HuH-7.5 (cell line): ENCODE measurements around the gene GLT1D1.
"Not testable (repeated sequence)": the region's sequence is repeated elsewhere in the genome, so short reads cannot be mapped to it uniquely, and the experiment has no call there.

Source experiments
- DNase-seq: peaks from one replicate; pipeline ENCODE4 v3.0.0; 2011; ENCODE audit warnings: low spot score

Gene GLT1D1

DNA sequence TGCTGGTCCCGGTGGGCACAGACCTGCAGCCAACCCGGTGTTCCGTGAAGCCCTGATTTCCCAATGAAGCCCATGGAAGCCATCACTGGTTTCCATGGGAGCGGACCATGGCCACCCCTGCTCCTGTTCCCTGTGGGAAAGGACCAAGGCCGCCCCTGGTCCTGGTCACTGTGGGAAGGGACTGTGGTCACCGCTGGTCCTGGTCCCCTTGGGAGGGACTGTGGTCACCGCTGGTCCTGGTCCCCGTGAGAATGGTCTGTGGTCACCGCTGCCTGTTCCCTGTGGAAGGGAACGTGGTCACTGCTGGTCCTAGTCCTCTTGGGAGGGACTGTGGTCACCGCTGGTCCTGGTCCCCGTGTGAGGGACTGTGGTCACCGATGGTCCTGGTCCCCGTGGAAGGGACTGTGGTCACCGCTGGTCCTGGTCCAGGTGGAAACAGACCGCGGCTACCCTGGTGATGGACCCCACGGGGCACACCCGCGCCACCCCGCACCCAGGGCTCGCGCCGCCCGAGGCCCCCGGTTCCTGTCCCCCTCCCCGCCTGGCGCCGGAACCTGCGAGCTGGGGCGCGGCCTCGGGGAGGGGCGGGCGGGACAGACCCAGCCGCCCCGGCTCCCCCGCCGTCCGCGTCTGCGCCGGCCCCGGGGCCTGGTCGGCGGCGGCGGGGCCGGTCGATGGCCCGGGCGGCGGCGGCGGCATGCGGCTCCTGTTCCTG is at the start of gene GLT1D1:
Gene GLT1D1, plus strand, starts transcription at position 594 of the 715 bp plus-strand sequence. Its CDS starts 104 bp downstream, at position 698.
- no peak for DNase-seq

DNA sequence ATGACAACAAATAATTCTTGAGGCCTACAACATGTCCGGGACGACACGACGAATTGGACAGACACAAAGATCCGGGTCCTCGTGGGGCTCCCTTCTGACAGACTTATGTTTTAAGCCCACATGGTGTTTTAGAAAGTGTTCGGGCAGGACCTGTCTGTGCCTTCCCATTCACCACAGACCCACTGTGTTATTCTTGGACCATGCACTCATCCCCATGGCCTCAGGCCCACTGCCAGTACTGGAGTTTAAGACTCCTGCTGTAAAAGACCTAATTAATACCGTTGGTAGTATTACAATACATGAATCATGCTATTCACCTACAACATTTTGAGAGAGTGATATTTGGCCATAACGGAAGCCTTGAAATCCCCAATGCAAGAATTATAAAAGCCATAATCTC is 49.5 kb upstream of the GLT1D1 start:
- DNase-seq: no peak

DNA sequence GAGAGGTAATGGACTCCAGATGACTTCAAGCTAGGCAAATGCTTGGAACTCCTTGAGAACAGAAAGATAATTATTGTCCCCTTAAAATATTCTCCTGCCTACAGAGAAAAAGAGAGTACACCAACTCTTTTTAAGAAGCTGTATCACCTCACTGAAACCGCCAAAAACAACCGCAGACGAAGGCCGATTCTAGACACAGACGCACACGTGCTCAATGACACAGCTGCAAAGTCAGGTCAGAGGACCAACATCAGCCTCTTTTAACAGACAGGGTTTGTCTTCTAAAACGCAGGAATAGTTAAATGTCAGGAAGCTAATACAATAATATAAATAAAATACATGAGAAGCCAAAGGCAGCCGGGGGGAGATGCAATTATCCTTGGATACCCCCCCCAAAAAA is 48.5 kb upstream of the GLT1D1 start:
- no peak for DNase-seq

DNA sequence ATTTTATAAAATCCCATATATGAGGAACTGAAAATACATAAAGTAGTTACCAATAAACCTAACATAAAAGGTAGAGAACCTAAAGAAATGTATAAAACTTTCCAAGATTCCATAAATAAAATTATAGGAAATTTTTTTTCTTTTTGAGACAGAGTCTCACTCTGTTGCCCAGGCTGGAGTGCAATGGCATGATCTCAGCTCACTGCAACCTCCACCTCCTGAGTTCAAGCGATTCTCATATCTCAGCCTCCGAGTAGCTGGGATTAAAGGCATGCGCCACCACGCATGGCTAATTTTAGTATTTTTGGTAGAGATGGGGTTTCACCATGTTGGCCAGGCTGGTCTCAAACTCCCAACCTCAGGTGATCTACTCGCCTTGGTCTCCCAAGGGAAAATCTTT is 47.9 kb upstream of the GLT1D1 start:
- not testable (repeated sequence) for DNase-seq

DNA sequence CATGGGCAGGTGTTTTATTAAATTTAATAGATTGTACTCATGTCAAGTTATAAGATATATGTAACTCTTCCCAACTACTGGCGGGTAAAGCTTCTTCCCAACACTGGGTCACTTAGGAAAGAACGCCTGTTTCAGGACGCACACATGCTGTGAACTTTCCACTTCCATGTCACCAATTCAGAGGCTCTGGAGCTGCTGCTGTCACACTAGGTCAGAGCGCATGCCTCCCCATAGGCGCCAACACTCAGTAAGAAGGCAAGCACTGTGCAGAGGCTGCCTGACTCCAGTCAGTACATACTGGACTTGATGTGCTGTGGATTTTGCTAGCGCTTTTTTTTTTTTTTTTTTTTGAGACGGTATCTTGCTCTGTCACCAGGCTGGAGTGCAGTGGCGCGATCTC is 46.7 kb upstream of the GLT1D1 start:
- no peak for DNase-seq

DNA sequence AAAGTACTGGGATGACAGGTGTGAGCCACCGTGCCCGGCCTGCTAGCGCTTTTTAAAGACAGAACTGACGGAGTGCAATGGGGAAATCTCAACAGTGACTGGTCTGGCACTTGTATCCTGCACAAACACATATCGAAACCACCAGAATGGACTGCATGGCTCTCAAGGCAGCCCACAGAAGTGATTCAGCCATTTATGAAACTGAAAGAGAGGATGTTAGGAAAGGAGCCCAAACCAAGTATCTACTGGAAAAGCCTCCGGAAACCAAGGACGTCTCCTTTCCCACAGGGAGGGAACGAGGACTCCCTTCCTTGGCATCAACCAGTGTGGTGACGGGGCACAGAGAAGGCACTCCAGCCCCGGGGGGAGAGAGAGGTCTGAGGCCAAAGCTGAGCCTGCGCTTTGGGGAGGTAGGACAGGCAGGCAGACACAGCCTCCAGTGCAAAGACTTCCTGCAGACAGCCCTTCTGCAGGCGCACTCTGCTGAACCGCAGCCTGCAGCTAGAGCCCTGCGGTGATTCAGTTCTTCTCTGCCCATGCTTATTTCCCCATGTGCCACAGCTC is 46.0 kb upstream of the GLT1D1 start:
- DNase-seq: no peak

DNA sequence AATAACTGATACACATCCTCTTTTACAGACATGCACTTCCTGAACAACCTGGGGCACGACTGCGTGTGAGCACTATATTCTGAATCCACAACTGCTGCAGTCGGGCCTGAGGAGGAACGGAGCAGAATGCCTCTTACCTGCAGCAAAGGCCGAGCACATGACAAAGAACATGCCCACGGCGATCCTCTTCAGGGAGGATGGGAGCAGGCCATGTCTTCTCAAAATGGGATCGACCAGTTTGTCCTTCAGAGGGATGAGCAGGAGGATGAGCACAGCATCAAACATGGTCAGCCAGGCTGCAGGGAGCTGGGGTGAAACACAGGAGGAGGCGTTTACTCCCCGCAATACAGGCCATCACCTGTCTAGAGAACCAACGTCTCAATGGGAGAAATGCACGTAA is 44.6 kb upstream of the GLT1D1 start:
- DNase-seq: no peak

DNA sequence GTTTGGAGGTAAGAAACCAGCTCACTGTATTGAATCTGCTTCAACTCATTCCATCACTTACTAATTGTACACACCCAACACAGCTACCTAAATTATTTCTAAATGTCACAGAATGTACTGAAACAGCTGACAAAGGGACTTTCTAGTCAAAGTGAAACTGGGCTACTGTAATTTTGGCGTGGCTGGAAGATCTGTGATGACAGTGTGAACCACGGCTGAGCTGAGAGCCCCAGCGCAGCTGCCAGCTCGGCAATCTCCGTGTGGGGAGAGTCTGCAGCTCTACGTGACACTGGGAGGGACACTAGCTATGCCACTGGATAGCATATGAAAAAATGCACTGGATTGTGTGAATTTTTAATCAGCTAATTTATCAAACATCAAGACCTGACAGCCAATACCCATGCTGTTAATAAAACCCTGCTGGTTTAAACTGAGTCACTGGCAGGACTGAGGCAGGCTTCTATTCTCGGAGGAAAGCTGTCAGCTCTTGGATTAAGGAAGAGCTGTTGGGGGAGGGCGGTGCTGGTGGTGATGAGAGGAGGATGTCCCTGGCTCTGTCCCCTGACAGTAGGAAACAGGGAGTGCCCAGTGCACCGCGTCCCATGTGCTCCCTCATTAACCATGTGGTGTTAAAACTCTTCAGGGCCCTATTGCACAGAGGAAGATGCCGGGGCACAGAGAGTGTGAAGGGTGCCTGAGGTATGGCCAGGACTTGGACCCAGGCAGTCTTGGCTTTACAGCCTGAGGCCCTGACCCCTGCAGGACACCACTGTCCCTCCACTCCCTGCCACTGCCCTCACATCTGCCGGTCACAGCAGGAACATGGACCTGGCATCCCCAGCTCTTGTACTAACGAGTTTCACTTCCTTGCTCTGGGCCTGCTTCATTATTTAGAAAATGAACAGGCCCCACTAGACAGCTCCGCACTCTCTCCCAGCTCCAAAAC is 42.8 kb upstream of the GLT1D1 start:
- DNase-seq: no peak

DNA sequence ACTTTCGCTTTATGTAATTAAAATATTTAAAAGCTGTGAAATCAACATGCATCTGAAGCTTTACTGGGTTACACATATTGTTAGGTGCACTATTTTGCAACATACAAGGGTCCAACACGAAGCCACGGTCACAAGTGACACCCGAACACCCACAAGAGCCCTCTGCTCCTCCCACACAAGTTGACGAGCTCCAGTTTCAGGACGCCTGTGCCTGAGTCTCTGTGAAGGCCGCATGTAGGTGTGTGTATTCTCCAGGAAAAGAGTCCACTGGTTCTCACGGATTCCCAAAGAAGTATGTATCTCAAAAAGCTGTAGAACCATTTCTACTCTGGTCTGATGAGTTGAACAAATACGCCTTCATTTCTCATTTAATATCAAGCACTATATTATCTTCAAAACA is 41.5 kb upstream of the GLT1D1 start:
- DNase-seq: no peak

DNA sequence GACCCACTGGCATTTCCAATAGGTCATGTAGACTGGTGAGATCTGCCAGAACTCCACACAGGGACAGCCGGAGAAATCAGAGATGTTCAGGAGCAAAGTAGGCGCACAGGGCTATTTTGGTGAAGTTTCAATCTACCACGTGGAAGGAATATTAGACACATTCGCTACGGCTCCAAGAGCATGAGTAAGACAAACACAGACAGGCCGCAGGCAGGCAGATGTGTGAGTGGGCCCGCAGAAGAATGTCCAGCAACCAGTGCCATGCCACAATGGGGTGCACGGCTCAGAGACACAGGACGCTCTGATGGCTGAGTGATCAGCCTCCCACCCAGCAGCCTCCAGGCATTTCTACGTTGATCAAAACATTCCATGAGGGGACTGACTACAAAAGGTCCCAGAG is 39.9 kb upstream of the GLT1D1 start:
- DNase-seq: no peak

DNA sequence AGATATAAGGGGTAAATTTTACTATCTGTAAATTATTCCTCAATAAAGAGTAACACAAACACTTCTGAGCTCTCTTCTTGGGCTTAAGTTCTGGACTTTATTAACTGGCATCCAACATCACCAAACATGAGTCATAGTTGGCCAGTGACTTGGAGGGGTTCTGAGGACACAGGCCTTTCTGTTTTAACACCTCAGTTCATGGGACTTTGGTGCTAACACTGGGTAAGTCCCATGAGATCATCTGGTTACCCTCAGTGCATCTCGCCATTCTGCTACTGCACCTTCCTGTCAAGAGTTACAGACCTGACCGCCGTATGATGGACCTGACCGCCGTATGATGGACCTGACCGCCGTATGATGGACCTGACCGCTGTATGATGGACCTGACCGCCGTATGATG is 39.4 kb upstream of the GLT1D1 start:
- no peak for DNase-seq

DNA sequence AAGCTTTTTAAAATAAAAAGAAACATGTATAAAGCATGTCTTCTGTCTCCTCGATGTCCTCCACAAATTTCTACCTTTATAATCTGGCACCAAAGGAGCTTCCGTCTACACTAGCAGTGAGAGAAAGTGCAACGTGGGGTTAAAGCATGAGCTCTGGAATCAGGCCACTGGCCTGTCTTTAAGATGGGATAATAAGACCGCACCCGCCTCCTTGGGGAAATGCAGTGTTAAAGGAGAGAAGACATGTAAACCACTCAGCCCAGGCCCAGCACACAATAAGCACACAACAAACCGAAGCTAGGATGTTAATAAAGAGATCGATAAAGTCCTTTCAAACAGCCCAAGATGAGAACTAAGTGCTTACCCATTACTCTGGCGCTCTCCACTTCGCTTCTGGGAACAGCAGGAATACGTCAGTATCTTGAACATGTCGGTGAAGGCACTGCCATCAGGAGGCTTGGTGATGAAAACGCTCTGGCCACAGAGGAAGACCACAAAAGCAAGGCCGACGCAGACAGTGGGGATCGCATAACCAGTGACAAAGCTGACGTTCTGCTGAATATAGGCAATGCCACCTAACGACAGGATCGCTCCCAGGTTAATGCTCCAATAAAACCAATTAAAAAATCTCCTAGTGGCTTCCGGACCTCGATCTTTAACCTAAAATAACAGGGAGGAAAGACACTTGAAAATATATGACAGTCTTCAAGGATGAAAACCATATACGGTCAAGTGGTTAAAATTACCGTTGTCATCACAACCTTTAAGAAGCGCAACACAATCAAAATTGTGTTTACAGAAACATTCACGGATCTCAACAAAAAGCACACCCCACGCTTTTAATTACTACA is 38.6 kb upstream of the GLT1D1 start:
- no peak for DNase-seq

DNA sequence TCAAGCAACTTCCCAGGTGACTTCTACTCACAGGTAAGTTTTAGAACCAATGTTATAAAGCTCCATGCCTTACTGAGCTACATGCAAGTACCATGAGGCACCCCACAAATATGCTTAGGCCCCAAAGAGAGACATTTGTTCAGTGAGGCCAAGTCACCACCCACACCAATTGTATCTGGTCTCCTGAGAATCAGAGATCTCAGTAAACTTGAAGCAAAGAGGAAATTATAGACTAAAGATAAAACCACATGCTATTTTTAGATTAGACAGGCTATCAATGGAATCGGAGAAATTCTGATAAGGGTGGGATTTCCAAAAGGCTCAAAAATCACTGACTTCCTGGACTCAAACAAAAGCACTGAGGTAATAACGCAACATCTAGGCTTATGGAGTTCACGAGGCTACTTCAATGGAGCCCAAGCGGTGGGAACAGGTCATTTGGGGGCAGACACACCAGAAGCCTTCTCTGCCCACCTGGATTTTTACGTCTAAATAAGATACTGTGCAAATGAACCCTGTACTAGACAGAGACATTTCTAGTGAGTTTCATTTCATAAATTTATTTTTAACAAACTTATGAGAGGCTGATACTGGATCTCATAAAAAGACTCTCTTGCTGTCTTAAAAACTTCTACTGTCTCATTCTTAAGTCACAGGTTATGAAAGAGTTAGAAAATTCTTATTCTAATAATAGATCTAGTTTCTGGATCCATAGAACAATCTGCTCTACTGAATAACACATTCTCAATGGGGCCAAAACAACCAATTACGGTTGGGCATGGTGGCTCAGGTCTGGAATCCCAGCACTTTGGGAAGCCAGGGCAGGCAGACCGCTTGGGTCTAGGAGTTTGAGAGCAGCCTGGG is 37.3 kb upstream of the GLT1D1 start:
- DNase-seq: no peak

DNA sequence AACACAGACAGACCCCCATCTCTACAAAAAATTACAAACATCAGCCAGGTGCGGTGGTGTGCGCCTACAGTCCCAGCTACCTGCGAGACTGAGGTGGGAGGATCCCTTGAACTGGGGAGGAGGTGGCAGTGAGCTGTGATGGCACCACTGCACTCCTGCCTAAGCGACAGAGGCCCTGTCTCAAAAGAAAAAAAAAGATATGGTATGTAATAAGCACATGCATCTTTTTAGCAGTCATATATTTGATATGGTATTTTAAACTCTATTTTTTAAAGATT is 36.7 kb upstream of the GLT1D1 start:
- DNase-seq: no peak

DNA sequence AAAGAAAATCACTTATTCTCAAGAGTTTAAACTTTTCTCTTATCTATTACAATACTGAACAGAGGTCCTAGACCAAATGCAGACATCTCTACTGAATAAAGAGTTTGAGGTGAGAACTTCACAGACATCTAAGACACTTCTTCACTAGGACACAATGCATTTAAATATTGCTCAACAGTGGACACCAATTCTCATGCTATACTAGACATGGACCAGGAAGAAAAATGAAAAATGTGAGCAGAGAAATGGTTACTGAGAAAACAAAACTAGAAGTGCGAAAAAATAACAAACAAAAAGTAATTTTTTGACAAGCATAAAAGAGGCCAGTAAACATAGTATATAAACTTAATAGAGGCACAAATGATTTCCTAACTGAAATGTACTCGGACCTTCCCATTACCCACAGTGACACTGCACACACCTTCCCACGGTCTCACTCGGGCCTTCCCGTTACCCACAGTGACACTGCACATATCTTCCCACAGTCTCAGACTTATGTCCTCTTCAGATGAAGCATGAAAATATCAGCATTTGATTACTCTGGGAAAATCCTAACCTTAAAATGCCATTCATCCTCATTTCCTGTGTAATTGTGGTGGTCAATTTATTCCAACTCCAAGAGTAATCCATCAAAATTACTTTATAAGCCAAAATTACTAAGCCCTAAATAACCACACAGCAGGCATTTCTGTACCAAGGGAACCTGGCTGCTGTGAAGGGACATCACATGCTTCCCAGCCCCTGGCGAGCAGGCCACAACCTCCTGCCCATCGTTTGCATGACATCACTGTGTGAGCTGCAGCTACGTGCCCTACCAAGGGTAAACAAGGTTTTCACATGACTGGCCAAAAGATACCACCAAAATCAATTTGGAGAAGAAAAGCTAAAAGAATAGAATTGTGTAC is 35.9 kb upstream of the GLT1D1 start:
- no peak for DNase-seq

DNA sequence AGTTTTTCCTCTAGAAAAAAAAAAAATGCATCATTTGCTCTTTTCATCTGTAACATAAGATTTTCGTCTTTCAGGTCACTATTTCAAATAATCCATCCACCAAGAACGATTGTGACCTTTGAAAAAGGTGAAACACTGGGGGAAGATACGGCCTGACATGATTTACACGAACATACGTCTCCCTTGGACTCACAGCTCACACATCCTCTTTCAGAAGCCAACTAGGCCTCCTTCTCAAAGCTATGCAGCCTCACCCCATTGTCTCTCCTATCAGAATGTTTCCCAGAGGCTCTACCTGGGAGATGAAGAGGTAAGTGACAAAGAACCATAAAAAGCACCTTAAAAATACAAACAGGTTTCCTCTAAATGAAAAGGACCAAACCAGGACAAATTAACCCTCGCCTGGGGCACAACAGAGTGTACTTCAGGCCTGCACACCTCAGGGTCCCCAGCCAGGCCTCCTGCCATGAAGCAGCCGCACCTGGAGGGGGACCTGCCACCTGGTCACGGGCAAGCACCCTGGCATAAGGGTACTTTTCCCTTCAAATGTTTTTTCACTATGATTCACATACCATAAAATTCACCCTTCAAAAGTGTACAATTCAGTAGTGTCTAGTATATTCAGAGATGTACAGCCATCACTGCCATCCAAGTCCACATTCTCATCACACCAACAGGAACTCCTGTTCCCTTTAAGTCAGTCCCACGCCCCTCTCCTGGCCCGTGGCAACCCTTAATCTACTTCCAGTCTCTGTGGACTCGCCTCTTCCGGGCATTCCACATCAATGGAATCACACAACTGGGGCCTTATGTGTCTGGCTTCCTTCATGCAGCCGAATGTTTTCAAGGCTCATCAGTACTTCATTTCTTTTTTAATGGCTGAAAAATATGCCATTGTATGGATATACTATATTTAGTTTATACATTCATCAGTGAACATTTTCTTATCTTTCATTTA is 34.9 kb upstream of the GLT1D1 start:
- DNase-seq: no peak

DNA sequence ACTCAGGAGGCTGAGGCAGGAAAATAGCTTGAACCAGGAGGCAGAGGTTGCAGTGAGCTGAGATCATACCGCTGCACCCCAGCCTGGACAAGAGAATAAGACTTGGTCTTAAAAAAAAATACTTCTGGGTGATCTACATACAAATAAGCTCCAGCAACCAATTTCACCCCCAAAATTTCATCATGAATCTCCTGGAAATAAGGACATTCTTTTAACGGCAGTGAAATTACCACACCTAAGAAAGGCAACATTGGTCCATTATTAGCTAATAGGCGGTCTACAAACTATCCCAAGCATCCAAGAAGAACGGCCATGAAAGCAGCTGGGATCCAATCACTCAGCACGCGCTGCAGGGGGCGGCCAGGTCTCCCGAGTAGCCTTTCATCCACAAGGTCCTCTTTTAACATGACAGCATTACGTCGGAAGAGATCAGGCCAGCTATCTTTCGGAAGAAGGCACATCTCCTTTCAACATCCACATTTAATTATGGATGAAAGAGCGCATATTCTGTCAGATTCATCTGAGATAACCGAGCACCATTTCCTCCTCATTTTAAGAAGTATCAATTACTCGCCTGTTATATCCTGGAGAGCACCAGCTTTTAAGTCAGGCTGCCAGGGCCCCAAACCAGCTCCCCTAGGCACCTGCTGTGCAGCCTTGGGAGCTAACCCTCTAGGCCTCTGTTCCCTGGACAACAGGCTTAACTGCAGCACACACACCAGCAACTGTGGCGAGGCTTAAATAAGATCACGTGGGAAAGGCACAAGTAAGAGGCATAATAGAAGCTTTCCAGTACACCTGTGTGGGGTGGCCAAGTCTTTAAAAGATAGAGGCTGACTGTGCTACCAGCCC is 33.8 kb upstream of the GLT1D1 start:
- DNase-seq: no peak

DNA sequence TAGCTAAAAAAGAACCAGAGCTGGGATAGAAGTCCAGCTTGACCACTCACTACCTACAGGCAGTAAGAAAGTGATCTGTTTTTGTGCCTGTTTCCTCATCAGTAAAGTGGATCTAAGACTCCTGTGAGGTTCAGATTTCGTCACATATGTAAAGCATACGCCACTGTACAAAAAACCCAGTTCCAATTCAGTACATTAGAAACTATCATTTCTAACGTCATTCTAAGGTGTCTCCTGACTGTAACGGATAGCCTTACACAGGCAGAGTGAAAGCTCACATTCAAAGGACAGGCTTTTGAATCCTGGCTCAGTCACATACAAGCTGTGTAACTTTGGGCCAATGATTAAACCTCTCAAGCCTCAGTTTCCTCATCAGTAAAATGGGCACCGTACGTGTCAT is 33.0 kb upstream of the GLT1D1 start:
- no peak for DNase-seq
